T-helper 2 cell (primary cell): ENCODE data around the gene GCAT.

ENCODE experiments used
- DNase-seq, 5 experiments: peaks; one replicate each; pipeline versions ENCODE4 v3.0.0 to v3.0.0-alpha.2; 2012 to 2022

GCAT gene

GRCh38 chr22:37846433-37846832, 38.7 kb downstream of the GCAT start:
- no peak for DNase-seq

GRCh38 chr22:37848587-37849088, 40.9 kb downstream of the GCAT start:
- peak in 1 of 5 experiments; percentile 66 for DNase-seq

- DNase-seq: peak; percentile 67 to 93 (median 79)
Observed at GRCh38 chr22:37849089-37849751, 41.5 kb downstream of the GCAT start, which contains the start of gene EIF3L. EIF3L (plus strand) TSS chr22:37849419; CDS start chr22:37849450, 31 bp downstream.

GRCh38 chr22:37850801-37851200, 43.1 kb downstream of the GCAT start:
- no peak for DNase-seq

- DNase-seq: no peak
Observed at GRCh38 chr22:37852418-37852817, 44.7 kb downstream of the GCAT start.

- DNase-seq: no peak
Observed at GRCh38 chr22:37854946-37855345, 47.2 kb downstream of the GCAT start.

GRCh38 chr22:37855462-37855861, 47.7 kb downstream of the GCAT start:
- no peak for DNase-seq

GRCh38 chr22:37860796-37861421, 53.2 kb downstream of the GCAT start:
- DNase-seq: no peak

- DNase-seq: no peak
Observed at GRCh38 chr22:37862570-37863325, 55.0 kb downstream of the GCAT start.

GRCh38 chr22:37865510-37865909, 57.8 kb downstream of the GCAT start:
- no peak for DNase-seq
